ENCODE data around the gene NEU2. TPM values are rescaled to one million over a fixed set of nuclear protein-coding genes. Genes with fewer than 3 reads are reported as not detected.

The NEU2 gene
- total and polyA plus RNA-seq, 2 of the 13 experiments (the other 11 are each of a cell fraction or from before 2014, with no cell fraction given) = not detected

DNA sequence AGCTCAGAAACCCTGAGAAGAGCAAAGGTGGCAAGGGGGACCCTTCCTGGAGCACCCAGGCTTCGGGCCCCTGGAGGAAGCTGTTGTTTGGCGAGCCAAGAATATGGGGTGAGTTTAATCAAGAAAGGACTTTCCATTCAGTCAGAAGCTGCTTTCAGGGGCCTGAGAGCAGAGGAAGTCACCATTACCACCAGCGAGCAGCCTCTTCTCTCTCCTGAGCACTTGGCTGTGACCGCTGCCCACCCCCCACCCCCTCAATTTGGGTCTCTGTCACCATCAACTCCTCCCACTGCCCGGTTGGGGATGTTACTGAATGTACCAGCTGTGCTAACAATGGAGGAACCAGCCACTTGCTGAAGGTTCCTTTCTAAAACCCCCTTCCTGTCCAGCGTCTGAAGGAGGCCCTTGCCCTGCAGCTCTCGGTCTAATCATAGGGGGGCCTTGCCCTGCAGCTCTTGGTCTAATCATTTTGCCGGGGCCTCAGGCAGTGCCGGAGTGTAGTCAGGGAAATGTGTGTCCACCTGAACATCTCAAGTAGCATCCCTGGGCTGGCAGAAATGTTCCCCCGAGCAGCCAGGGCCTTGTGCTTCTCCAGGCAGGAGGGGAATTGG is 28.6 kb downstream of the NEU2 start:
- Histone ChIP-seq H3K9me3 (ENCODE audit: low read length) (no peaks in the 10 kb centered on the region), H3K9ac (ENCODE audit: insufficient read depth, low read depth, low read length) (peak overlapping the region; percentile 72), H2AFZ (ENCODE audit: low read length) (peak overlapping the region; percentile 24), H4K20me1 (ENCODE audit: insufficient read depth, low read length) (0 out of 2 replicates have a peak, but pooled peaks cover 3% of the 10 kb centered on the region), H3K4me1 (ENCODE audit: insufficient read depth, low read length) (peaks cover 70% of the 10 kb centered on the region), H3K4me2 (ENCODE audit: low read depth, low read length) (peak overlapping the region; percentile 97), H3K36me3 (replicated peaks in 1 of 2; ENCODE audit: control insufficient read depth in 1 of 2, insufficient read depth in 2 of 2, low read length in 2 of 2) (no peaks in the 10 kb centered on the region), H3K79me2 (ENCODE audit: insufficient read depth, low read length) (no peaks in the 10 kb centered on the region), H3K27ac (ENCODE audit: extremely low read length, insufficient read depth, low read length) (peak overlapping the region; percentile 82), H3K4me3 (replicated peaks in 1 of 3; ENCODE audit: insufficient read depth in 1 of 3, low read depth in 2 of 3, low read length in 3 of 3) (peak overlapping the region; percentile 66 to 87 (median 80)), H3K27me3 (ENCODE audit: control insufficient read depth in 1 of 2, insufficient read depth in 2 of 2, low read length in 2 of 2) (no peaks in the 10 kb centered on the region; a peak in 1 of 5 replicates)
- FAIRE-seq (no peak), ATAC-seq (no peak), DNase-seq (ENCODE audit: low spot score) (no peak)
- in situ Hi-C loops (cut with HindIII; ENCODE audit: extremely low pct_ligation_motif_present, low pct_unique_long_range_greater_than_20kb) = no loop called here
- ChIA-PET POLR2A (interaction anchor here (0.6 to 4.0 kb wide), 15 partner anchors 11 to 206 kb away, joined by 3 to 40 read pairs (median 4); partner anchors contain the start of genes ATG16L1 and NGEF), CTCF (ENCODE audit: low intra/inter-chr PET ratio, low total read pairs) (no interaction called here)
- BruUV-seq (replicated peaks) = no TSS peak
- TF ChIP-seq CREM (IDR thresholded peaks at IDR 0.05) (no peak), CREM (CRISPR knock-in tag; IDR thresholded peaks at IDR 0.05) (no peak), ZNF567 (CRISPR knock-in tag; IDR thresholded peaks at IDR 0.05; ENCODE audit: borderline replicate concordance) (0 out of 2 replicates have a peak, but pooled peaks have one; percentile 19), ZMAT3 (CRISPR knock-in tag; conservative IDR thresholded peaks at IDR 0.05) (0 out of 2 replicates have a peak, but pooled peaks have one; percentile 44), PCBP2 (optimal IDR thresholded peaks at IDR 0.05; ENCODE audit: low read depth, low read length, poor library complexity, severe bottlenecking) (peak; percentile 22)
- intact Hi-C loops (cut with micrococcal nuclease; ENCODE audit: unreplicated experiment) = loop anchor here (1.0 to 5.0 kb wide), 3 partner anchors 61 to 204 kb away; no protein-coding TSS in a partner anchor
- 5% methylated on average over 9 of the region's 10 CpGs for WGBS (ENCODE audit: low lambda C conversion rate)

DNA sequence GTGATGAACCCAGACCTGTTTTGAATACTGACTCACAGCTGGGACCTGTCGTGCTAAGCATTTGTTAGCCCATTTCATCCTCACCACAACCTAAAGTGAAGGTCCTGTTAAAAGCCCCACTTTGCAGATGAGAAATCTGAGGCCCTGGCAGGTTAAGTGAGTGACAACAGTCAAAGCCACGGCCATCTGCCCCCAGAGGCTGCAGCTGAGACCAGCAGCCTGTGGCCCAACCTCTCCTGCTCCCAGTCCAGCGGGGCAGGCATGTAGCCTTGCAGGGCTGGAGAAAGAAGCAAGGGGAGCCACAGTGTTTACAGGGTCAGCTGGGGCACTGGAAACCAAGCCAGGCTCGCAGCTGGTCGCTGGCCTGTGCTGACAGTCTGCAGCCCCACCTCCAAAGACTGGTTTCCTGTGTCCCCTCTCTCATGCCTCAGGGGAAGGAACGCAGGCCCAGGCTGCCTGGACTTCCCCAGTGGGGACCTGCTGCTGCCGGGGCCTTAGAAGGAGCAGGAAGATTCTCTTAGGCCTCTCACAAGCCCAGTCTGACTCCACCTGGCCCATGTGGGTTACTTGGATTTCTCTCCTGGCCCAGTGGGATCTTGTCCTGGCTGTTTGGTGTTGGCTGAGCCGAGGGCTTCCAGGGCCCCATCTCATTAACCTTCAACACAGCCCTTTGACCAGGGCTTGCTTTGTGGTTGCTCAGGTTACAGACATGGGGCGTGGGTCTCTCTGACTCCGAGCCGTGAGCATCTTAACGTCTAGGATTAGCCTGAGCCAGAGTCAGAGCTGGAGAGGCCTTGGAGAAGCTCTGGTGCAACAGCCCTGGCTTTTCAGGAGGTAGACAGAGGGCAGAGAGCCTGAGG is 29.3 kb downstream of the NEU2 start:
- H3K4me3 ChIP-seq (replicated peaks in 1 of 3; ENCODE audit: insufficient read depth in 1 of 3, low read depth in 2 of 3, low read length in 3 of 3) = peak overlapping the region; percentile 66 to 87 (median 80)
- POLR2A ChIA-PET = interaction anchor here (0.6 to 4.0 kb wide), 8 partner anchors 24 to 206 kb away, joined by 3 to 40 read pairs (median 7); partner anchors contain the start of genes ATG16L1 and NGEF
- in situ Hi-C loops (cut with HindIII; ENCODE audit: extremely low pct_ligation_motif_present, low pct_unique_long_range_greater_than_20kb) (no loop called here), intact Hi-C loops (cut with micrococcal nuclease; ENCODE audit: unreplicated experiment) (loop anchor here (2.0 to 5.0 kb wide), 3 partner anchors 49 to 205 kb away; partner anchors contain the start of gene NGEF)
- H3K9ac ChIP-seq (ENCODE audit: insufficient read depth, low read depth, low read length) = peak overlapping the region; percentile 72
- 0% methylated on average over 10 of the region's 12 CpGs for WGBS (ENCODE audit: low lambda C conversion rate)
- peak; percentile 76 for ATAC-seq
- H3K27me3 ChIP-seq (ENCODE audit: control insufficient read depth in 1 of 2, insufficient read depth in 2 of 2, low read length in 2 of 2) = no peaks in the 10 kb centered on the region; a peak in 1 of 5 replicates
- H4K20me1 ChIP-seq (ENCODE audit: insufficient read depth, low read length) = 0 out of 2 replicates have a peak, but pooled peaks cover 3% of the 10 kb centered on the region
- H3K9me3 ChIP-seq (ENCODE audit: low read length) = no peaks in the 10 kb centered on the region
- CTCF ChIA-PET (ENCODE audit: low intra/inter-chr PET ratio, low total read pairs) = no interaction called here
- FAIRE-seq = peak; percentile 91
- peak overlapping the region; percentile 97 for H3K4me2 ChIP-seq (ENCODE audit: low read depth, low read length)
- no peaks in the 10 kb centered on the region for H3K36me3 ChIP-seq (replicated peaks in 1 of 2; ENCODE audit: control insufficient read depth in 1 of 2, insufficient read depth in 2 of 2, low read length in 2 of 2)
- H3K79me2 ChIP-seq (ENCODE audit: insufficient read depth, low read length) = no peaks in the 10 kb centered on the region
- H2AFZ ChIP-seq (ENCODE audit: low read length) = no peak overlapping the region
- BruUV-seq (replicated peaks) = no TSS peak
- H3K27ac ChIP-seq (ENCODE audit: extremely low read length, insufficient read depth, low read length) = peak overlapping the region; percentile 82
- H3K4me1 ChIP-seq (ENCODE audit: insufficient read depth, low read length) = peaks cover 78% of the 10 kb centered on the region
- DNase-seq (ENCODE audit: low spot score) = peak; percentile 88
- peak; percentile 81 for TF ChIP-seq NR2F1 (CRISPR knock-in tag; IDR thresholded peaks at IDR 0.05)
- TF ChIP-seq ZNF432 (CRISPR knock-in tag; IDR thresholded peaks at IDR 0.05; ENCODE audit: borderline replicate concordance) = no peak
- TF ChIP-seq ZNF441 (CRISPR knock-in tag; IDR thresholded peaks at IDR 0.05; ENCODE audit: borderline replicate concordance) = no peak; the same call in 1 of the 2 replicates
- TF ChIP-seq DNMT1 (CRISPR knock-in tag; IDR thresholded peaks at IDR 0.05) = 0 out of 2 replicates have a peak, but pooled peaks have one; percentile 62
- TF ChIP-seq ZNF790 (CRISPR knock-in tag; IDR thresholded peaks at IDR 0.05; ENCODE audit: borderline replicate concordance) = no peak
- 0 out of 2 replicates have a peak, but pooled peaks have one; percentile 31 for TF ChIP-seq MYNN (CRISPR knock-in tag; IDR thresholded peaks at IDR 0.05; ENCODE audit: low read depth)
- TF ChIP-seq, protein P1, sequence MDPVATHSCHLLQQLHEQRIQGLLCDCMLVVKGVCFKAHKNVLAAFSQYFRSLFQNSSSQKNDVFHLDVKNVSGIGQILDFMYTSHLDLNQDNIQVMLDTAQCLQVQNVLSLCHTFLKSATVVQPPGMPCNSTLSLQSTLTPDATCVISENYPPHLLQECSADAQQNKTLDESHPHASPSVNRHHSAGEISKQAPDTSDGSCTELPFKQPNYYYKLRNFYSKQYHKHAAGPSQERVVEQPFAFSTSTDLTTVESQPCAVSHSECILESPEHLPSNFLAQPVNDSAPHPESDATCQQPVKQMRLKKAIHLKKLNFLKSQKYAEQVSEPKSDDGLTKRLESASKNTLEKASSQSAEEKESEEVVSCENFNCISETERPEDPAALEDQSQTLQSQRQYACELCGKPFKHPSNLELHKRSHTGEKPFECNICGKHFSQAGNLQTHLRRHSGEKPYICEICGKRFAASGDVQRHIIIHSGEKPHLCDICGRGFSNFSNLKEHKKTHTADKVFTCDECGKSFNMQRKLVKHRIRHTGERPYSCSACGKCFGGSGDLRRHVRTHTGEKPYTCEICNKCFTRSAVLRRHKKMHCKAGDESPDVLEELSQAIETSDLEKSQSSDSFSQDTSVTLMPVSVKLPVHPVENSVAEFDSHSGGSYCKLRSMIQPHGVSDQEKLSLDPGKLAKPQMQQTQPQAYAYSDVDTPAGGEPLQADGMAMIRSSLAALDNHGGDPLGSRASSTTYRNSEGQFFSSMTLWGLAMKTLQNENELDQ (CRISPR knock-in tag; IDR thresholded peaks at IDR 0.05; ENCODE audit: borderline replicate concordance) = no peak
- TF ChIP-seq ZNF572 (CRISPR knock-in tag; IDR thresholded peaks at IDR 0.05) = 0 out of 2 replicates have a peak, but pooled peaks have one; percentile 36

Data from HepG2 (cell line).